Stimulated activated CD8-positive, alpha-beta memory T cell treated with anti-CD3 and anti-CD28 coated beads, Interleukin-7, amount 100 ng/mL, for 48 hours (primary cell): Measurements from ENCODE around the gene MAMSTR.
"Not testable (repeated sequence)": the region's sequence is repeated elsewhere in the genome, so short reads cannot be mapped to it uniquely, and the experiment has no call there.

Experiments used
- DNase-seq, 2 donors: peaks; one replicate each; pipeline ENCODE4 v3.0.0-alpha.2; 2020; ENCODE audit warnings: low read depth in 1 of 2; ENCODE audit errors: extremely low read depth in 1 of 2

MAMSTR gene

GRCh38 chr19:48693629-48694028 lies 25.9 kb downstream of the MAMSTR start:
- DNase-seq: not testable (repeated sequence)

GRCh38 chr19:48689449-48689848 lies 30.1 kb downstream of the MAMSTR start:
- DNase-seq: no peak

- no peak for DNase-seq
Observed at GRCh38 chr19:48687776-48688175, 31.7 kb downstream of the MAMSTR start.

DNA sequence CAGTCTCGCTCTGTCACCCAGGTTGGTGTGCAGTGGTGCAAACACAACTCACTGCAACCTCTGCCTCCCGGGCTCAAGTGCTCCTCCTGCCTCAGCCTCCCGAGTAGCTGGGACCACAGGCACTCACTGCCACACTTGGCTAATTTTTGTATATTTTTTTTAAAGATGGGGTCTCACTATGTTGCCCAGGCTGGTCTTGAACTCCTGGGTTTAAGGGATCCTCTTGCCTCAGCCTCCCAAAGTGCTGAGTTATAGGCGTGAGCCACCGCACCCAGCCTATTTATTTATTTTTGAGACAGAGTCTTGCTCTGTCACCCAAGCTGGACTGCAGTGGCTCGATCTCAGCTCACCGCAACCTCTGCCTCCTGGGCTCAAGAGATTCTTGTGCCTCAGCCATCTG lies 32.9 kb downstream of the MAMSTR start:
- not testable (repeated sequence) for DNase-seq

GRCh38 chr19:48686088-48686487 lies 33.4 kb downstream of the MAMSTR start:
- DNase-seq: no peak

GRCh38 chr19:48685583-48685982 lies 33.9 kb downstream of the MAMSTR start:
- no peak for DNase-seq

DNA sequence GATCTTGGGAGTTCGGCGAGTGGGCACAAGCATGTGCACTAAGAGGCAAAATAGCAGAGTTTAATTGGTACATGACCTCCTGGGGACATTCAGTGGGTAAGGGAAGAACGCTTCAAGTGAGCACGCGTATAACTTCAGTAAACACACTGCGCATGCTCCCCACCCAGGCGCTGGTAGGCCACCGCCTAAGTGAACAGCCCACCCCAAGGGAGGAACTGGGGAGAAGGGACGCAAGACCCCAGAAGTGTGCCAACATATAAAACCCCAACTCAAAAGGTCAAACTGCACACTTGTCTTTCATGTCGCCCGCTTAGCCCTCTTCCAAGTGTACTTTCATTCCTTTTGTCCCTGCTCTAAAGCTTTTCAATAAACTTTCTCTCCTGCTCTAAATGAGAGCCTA lies 36.2 kb downstream of the MAMSTR start:
- DNase-seq: peak in 1 of 2 donors; percentile 26

DNA sequence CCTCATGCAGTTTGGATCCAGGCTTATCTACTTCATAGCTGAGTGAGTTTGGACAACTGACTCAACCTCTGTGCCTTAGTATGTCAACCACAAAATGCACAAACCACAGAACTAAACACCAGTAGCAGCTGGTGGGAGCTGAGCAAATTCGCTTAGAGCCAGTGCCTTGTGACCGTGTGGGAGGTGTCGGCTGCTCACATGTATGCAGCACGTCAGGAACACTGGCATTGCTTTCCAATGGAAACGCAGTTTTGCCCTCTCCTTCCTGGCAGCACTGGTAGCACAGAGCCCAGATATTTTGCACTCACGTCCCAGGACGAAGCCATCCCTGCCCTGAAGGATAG lies 38.4 kb downstream of the MAMSTR start:
- no peak for DNase-seq

GRCh38 chr19:48680436-48681126 lies 38.9 kb downstream of the MAMSTR start:
- no peak for DNase-seq

DNA sequence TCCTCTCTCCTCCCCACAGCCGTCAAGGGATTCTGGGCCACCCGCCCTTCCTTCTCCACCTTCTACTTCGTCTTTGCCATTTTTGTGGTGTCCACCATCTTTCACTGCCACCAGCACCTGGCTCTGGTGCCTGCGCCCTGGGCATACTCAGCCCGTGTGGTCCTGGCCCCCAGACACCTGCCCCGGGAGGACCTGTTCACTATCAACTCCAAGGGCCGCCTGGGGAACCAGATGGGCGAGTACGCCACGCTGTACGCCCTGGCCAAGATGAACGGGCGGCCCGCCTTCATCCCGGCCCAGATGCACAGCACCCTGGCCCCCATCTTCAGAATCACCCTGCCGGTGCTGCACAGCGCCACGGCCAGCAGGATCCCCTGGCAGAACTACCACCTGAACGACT lies 39.5 kb downstream of the MAMSTR start:
- not testable (repeated sequence) for DNase-seq

- DNase-seq: no peak
Observed at GRCh38 chr19:48678201-48678600, 41.3 kb downstream of the MAMSTR start.

DNA sequence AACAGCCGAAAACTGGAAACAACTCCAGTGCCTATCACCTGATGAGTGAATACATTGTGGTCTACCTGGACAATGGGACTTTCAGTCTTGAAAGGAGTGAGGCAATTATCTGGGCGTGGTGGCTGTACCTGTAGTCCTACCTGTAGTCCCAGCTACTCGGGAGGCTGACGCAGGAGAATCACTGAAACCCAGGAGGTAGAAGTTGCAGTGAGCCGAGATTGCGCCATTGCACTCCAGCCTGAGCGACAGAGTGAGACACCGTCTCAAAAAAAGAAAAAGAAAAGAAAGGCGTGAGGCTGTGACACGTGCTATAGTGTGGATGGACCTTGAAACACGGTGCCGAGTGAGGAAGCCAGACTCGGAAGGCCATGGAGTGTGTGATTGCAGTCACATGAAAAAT lies 42.6 kb downstream of the MAMSTR start:
- no peak for DNase-seq

DNA sequence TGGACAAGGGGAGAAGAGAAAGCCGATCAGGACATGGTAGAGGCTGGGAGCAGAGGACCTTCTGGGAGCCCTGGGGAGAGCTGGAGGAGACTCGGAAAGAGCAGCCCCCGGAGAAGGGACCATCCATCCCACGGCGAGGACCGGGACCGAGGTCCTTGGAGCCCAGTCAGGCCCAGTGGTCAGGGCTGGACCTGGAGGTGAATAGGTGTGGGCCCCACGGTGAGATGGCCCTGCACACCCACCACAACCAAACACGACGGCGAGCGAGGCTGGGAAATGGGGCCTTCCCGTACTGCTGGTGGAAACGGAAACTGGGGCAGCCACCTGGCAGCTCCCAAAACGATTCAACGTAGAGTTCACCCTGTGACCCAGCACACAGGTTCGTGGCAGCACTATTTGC lies 43.0 kb downstream of the MAMSTR start:
- no peak for DNase-seq

DNA sequence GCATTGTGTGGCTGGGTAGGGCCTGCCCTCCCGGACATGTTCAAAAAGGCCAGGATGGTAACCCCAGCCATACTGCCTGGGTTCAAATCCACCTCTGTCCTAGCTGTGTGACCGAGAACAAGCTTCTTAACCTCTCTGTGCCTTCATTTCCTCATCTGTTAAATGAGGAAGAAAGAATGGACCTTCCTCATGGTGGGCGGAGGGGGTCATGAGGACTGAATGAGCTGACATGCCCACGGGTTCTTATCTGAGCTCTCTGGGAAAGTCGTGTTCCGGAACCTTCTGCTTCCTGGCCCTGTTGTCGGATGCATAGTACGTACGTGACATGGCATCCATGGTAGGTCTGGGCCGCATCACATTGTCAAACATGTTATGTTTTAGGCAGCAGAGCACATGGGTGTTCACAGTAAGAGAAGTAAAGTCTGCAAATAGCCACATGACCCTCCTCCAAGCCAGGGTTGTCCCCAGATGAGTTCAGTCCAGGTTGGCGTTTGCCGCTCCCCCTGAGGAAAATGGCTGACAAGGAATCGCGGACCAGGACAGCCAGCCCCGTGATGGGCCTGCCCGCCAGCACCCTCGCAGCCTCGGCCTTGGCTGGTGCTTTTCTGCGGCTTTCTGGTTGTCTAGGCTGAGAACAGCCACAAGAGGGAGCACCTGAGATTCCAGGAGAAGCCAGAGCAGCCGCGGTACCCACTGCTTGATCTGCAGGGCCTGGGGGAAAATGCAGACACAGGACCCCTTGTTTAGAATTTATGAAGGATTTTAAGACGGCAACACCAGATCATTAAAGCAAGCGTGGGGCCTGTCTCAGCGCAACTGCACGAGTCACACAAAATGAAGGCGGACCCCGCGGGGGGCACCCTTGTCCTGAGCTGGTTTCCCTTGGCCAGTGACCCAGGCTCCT lies 44.4 kb downstream of the MAMSTR start:
- peak; percentile 43 to 65 for DNase-seq

DNA sequence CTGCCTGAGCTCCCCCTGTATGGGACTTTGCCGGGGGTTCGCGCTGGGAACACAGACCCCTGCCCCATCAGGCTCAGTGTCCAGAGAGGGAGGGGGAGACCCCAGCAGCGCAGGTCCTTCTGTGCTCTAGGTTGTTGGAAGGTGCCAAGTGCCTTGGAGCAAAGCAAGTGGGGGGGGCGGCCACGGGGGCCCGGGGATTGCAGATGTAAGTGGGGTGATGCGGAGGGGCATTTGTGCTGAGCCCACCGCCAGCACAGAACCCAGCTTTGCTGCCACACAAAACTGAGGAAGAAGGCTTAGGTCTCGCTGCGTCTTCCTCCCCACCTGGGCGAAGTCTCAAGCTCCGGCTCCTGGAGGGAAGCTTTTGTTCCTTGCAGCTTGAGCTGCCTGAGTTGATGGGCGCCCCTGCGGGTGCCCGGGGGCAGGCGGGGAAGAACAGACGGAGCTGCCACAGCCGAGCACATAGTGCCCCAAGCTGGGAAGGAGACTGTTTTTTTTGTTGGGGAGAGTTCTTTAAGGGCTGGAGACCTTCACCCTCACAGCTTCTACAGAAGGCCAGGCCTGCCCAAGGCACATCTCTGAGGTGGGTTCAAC lies 45.2 kb downstream of the MAMSTR start:
- no peak for DNase-seq

DNA sequence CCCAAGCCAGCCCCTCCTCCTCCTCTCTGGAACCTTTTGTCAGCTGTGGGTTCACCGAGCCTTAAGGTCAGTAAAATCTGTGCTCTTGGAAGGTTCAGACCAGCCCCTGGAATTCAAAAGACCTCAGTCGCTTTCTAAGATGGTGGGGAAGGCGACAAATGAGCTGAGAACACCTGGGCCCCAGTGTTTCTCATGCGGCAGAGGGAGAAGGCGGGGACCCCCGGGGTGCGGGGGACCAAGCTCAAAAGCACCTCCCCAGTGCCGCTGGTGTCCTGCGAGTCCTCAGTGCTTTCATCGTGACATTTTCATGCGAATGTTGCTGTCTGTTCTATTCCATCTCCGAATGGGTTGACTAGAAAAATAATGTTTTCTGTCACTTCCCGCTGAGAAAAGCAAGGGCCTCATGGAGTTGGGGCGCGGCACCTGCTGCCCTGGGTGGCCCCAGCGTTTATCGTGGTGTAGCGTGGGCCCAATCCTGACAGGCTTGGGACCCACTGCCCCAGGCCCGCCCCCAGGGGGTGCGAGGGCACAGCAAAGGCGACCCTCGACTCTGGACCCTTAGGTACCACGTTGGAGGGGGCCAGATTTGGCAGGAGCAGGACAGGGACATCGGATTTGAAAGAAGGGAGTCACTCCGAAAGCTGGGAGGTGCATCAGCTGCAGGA lies 46.0 kb downstream of the MAMSTR start:
- no peak for DNase-seq

- no peak for DNase-seq
Observed at GRCh38 chr19:48672994-48673393, 46.5 kb downstream of the MAMSTR start, which contains the start of gene NTN5. Gene NTN5 (minus strand): TSS chr19:48673017. CDS start chr19:48670986, 2,031 bp downstream.

- DNase-seq: no peak
Observed at GRCh38 chr19:48671446-48671995, 48.0 kb downstream of the MAMSTR start.

DNA sequence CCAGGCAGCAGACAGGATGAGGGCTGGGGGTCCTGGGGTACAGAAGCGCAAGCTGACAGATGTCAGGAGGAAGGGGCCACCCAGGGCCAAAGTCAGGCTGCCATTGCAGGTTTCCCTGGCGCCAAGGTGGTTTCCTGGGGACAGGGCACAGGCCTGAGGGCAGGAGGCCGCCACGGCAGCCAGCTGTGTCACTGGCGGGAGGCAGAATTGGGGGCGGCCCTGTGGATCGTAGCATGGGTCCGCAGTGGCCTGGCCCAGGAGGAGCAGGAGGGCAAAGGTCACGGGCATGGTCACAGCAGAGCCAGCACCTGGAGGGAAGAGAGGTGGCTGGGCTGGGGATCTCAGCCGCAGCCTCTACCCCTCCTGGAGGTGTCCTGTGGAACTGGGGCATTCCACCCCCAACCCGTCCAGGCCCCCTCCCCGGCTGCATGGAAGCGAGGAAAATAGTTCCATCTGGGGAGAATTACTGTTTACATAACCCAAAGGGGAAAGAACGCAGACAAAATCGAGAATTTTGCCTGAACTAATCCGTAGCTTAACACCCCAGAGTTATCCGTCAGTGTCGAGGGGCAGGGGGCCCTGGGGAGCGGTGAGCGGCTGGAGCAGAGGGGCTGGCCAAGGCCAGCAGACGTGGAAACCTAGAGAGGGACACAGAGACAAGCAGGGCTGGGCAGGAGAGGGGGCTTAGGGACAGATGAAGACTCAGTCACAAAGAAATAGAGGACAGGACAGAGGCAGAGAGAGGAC lies 48.7 kb downstream of the MAMSTR start:
- DNase-seq: no peak
